ENCODE results near the gene SLC25A5.

DNA sequence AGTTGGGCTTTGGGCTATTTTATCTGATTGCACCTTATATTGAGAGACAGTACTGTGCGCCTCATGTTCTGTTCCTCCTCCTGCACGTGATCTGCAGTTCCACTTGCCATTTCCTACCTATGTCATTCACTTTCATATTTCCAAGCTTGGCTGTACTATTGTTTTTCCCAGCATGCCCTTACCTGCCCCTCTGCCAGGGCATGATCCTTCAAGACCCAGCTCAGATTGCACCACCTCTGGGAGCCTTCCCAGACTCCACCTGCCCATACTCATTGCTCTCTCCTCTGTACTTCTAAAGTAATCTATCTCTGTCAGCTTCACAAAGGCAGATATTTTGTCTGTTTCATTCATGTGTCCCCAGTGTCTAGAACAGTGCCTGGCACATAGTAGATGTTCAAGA, 11.6 kb downstream of the SLC25A5 start:
- TF ChIP-seq, protein P1, sequence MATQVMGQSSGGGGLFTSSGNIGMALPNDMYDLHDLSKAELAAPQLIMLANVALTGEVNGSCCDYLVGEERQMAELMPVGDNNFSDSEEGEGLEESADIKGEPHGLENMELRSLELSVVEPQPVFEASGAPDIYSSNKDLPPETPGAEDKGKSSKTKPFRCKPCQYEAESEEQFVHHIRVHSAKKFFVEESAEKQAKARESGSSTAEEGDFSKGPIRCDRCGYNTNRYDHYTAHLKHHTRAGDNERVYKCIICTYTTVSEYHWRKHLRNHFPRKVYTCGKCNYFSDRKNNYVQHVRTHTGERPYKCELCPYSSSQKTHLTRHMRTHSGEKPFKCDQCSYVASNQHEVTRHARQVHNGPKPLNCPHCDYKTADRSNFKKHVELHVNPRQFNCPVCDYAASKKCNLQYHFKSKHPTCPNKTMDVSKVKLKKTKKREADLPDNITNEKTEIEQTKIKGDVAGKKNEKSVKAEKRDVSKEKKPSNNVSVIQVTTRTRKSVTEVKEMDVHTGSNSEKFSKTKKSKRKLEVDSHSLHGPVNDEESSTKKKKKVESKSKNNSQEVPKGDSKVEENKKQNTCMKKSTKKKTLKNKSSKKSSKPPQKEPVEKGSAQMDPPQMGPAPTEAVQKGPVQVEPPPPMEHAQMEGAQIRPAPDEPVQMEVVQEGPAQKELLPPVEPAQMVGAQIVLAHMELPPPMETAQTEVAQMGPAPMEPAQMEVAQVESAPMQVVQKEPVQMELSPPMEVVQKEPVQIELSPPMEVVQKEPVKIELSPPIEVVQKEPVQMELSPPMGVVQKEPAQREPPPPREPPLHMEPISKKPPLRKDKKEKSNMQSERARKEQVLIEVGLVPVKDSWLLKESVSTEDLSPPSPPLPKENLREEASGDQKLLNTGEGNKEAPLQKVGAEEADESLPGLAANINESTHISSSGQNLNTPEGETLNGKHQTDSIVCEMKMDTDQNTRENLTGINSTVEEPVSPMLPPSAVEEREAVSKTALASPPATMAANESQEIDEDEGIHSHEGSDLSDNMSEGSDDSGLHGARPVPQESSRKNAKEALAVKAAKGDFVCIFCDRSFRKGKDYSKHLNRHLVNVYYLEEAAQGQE (tag by site-specific recombination; IDR thresholded peaks at IDR 0.05) = no peak
- TF ChIP-seq ZNF558 (tag by site-specific recombination; IDR thresholded peaks at IDR 0.05) = no peak
- TF ChIP-seq, protein P2, sequence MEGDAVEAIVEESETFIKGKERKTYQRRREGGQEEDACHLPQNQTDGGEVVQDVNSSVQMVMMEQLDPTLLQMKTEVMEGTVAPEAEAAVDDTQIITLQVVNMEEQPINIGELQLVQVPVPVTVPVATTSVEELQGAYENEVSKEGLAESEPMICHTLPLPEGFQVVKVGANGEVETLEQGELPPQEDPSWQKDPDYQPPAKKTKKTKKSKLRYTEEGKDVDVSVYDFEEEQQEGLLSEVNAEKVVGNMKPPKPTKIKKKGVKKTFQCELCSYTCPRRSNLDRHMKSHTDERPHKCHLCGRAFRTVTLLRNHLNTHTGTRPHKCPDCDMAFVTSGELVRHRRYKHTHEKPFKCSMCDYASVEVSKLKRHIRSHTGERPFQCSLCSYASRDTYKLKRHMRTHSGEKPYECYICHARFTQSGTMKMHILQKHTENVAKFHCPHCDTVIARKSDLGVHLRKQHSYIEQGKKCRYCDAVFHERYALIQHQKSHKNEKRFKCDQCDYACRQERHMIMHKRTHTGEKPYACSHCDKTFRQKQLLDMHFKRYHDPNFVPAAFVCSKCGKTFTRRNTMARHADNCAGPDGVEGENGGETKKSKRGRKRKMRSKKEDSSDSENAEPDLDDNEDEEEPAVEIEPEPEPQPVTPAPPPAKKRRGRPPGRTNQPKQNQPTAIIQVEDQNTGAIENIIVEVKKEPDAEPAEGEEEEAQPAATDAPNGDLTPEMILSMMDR (tag by site-specific recombination; IDR thresholded peaks at IDR 0.05) = no peak
- no peak for TF ChIP-seq KLF10 (tag by site-specific recombination; IDR thresholded peaks at IDR 0.05)
- TF ChIP-seq, protein P3, sequence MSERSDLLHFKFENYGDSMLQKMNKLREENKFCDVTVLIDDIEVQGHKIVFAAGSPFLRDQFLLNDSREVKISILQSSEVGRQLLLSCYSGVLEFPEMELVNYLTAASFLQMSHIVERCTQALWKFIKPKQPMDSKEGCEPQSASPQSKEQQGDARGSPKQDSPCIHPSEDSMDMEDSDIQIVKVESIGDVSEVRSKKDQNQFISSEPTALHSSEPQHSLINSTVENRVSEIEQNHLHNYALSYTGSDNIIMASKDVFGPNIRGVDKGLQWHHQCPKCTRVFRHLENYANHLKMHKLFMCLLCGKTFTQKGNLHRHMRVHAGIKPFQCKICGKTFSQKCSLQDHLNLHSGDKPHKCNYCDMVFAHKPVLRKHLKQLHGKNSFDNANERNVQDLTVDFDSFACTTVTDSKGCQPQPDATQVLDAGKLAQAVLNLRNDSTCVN (tag by site-specific recombination; optimal IDR thresholded peaks at IDR 0.05) = no peak
- TF ChIP-seq, protein P4, sequence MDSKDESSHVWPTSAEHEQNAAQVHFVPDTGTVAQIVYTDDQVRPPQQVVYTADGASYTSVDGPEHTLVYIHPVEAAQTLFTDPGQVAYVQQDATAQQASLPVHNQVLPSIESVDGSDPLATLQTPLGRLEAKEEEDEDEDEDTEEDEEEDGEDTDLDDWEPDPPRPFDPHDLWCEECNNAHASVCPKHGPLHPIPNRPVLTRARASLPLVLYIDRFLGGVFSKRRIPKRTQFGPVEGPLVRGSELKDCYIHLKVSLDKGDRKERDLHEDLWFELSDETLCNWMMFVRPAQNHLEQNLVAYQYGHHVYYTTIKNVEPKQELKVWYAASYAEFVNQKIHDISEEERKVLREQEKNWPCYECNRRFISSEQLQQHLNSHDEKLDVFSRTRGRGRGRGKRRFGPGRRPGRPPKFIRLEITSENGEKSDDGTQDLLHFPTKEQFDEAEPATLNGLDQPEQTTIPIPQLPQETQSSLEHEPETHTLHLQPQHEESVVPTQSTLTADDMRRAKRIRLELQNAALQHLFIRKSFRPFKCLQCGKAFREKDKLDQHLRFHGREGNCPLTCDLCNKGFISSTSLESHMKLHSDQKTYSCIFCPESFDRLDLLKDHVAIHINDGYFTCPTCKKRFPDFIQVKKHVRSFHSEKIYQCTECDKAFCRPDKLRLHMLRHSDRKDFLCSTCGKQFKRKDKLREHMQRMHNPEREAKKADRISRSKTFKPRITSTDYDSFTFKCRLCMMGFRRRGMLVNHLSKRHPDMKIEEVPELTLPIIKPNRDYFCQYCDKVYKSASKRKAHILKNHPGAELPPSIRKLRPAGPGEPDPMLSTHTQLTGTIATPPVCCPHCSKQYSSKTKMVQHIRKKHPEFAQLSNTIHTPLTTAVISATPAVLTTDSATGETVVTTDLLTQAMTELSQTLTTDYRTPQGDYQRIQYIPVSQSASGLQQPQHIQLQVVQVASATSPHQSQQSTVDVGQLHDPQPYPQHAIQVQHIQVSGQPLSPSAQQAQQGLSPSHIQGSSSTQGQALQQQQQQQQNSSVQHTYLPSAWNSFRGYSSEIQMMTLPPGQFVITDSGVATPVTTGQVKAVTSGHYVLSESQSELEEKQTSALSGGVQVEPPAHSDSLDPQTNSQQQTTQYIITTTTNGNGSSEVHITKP (tag by site-specific recombination; IDR thresholded peaks at IDR 0.05) = no peak
- no peak for TF ChIP-seq ZNF175 (tag by site-specific recombination; IDR thresholded peaks at IDR 0.05)
- TF ChIP-seq ZNF645 (tag by site-specific recombination; IDR thresholded peaks at IDR 0.05) = no peak
- TF ChIP-seq, protein P5, sequence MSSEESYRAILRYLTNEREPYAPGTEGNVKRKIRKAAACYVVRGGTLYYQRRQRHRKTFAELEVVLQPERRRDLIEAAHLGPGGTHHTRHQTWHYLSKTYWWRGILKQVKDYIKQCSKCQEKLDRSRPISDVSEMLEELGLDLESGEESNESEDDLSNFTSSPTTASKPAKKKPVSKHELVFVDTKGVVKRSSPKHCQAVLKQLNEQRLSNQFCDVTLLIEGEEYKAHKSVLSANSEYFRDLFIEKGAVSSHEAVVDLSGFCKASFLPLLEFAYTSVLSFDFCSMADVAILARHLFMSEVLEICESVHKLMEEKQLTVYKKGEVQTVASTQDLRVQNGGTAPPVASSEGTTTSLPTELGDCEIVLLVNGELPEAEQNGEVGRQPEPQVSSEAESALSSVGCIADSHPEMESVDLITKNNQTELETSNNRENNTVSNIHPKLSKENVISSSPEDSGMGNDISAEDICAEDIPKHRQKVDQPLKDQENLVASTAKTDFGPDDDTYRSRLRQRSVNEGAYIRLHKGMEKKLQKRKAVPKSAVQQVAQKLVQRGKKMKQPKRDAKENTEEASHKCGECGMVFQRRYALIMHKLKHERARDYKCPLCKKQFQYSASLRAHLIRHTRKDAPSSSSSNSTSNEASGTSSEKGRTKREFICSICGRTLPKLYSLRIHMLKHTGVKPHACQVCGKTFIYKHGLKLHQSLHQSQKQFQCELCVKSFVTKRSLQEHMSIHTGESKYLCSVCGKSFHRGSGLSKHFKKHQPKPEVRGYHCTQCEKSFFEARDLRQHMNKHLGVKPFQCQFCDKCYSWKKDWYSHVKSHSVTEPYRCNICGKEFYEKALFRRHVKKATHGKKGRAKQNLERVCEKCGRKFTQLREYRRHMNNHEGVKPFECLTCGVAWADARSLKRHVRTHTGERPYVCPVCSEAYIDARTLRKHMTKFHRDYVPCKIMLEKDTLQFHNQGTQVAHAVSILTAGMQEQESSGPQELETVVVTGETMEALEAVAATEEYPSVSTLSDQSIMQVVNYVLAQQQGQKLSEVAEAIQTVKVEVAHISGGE (tag by site-specific recombination; conservative IDR thresholded peaks at IDR 0.05; ENCODE audit: low read depth) = no peak
- TF ChIP-seq ZBTB8A (tag by site-specific recombination; IDR thresholded peaks at IDR 0.05) = no peak
- TF ChIP-seq, protein P6, sequence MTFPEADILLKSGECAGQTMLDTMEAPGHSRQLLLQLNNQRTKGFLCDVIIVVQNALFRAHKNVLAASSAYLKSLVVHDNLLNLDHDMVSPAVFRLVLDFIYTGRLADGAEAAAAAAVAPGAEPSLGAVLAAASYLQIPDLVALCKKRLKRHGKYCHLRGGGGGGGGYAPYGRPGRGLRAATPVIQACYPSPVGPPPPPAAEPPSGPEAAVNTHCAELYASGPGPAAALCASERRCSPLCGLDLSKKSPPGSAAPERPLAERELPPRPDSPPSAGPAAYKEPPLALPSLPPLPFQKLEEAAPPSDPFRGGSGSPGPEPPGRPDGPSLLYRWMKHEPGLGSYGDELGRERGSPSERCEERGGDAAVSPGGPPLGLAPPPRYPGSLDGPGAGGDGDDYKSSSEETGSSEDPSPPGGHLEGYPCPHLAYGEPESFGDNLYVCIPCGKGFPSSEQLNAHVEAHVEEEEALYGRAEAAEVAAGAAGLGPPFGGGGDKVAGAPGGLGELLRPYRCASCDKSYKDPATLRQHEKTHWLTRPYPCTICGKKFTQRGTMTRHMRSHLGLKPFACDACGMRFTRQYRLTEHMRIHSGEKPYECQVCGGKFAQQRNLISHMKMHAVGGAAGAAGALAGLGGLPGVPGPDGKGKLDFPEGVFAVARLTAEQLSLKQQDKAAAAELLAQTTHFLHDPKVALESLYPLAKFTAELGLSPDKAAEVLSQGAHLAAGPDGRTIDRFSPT (tag by site-specific recombination; IDR thresholded peaks at IDR 0.05) = no peak
- TF ChIP-seq ZFP69B (tag by site-specific recombination; IDR thresholded peaks at IDR 0.05) = no peak

All from HEK293 (cell line).